ENCODE results near the gene IP6K1.
"Not testable (repeated sequence)": the region's sequence is repeated elsewhere in the genome, so short reads cannot be mapped to it uniquely, and the experiment has no call there.

The IP6K1 gene

DNA sequence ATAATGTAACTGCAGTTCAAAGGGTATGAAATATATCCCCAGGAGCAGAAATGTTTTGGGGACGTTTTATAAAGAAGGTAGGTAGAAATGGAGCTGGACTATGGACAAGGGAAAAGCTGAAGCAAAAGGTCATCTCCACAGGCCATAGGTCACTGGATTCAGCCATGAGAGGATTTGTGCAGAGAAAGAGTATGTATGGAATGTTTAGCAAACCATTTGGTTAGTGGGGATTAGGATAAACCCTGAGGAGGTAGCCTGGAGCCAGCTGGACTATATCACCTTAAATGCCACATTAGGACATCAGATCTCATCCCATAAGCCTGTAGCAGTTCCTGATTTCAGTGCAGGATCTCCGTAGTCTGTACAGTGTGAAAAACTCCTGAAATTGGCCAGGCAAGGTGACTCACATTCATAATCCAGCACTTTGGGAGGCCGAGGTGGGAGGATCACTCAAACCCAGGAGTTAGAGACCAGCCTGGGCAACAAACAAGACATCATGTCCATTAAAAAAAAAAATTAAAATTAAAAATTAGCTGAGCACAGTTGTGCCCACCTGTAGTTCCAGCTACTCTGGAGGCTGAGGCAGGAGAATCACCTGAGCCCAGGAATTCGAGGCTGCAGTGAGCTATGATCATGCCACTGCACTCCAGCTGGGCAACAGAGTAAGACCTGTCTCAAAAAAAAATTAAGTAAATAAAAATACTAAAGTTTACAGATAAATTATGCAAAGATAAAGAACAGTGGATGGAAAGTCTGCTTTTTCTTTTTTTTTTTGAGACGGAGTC lies 4.7 kb downstream of the IP6K1 start:
- Histone ChIP-seq H2BK5ac (ENCODE audit: low read depth, low read length, poor library complexity, severe bottlenecking) (no peak overlapping the region), H3K4me3 (ENCODE audit: insufficient read depth in 1 of 2, low read depth in 1 of 2, low read length in 2 of 2) (no peak overlapping the region), H3K79me1 (replicated peaks; ENCODE audit: low read length, poor library complexity, severe bottlenecking) (no peaks in the 10 kb centered on the region), H2AK5ac (ENCODE audit: low read length, severe bottlenecking) (no peak overlapping the region), H3K4me1 (ENCODE audit: control insufficient read depth, insufficient read depth, low read depth, low read length) (peaks cover 14% of the 10 kb centered on the region), H2BK12ac (ENCODE audit: low read length in 2 of 2) (no peak overlapping the region), H3K27ac (ENCODE audit: low read length, poor library complexity, severe bottlenecking) (peak overlapping the region; percentile 8), H3K23ac (ENCODE audit: low read length in 2 of 2) (no peak overlapping the region), H3K27me3 (ENCODE audit: control insufficient read depth in 1 of 2, insufficient read depth in 1 of 2, low read length in 2 of 2) (no peaks in the 10 kb centered on the region), H3K9ac (ENCODE audit: low read length) (no peak overlapping the region), H3K9me3 (ENCODE audit: control insufficient read depth, low read length) (no peaks in the 10 kb centered on the region), H3K4ac (ENCODE audit: low read depth in 1 of 2, low read length in 2 of 2) (no peak overlapping the region), H2BK15ac (ENCODE audit: low read depth, poor library complexity, severe bottlenecking) (no peak overlapping the region), H2AFZ (ENCODE audit: low read depth, low read length) (no peak overlapping the region), H3K18ac (ENCODE audit: low read depth in 1 of 2, low read length in 2 of 2) (no peak overlapping the region), H4K91ac (ENCODE audit: low read length) (no peak overlapping the region), H3K36me3 (ENCODE audit: control insufficient read depth in 1 of 2, insufficient read depth in 2 of 2, low read depth in 1 of 2, low read length in 2 of 2) (peaks cover 33 to 42% of the 10 kb centered on the region in 2 experiments), H3K14ac (ENCODE audit: low read length in 2 of 2) (no peak overlapping the region), H4K8ac (ENCODE audit: low read length) (no peak overlapping the region), H2BK120ac (ENCODE audit: low read depth, low read length) (no peak overlapping the region), H3K4me2 (ENCODE audit: low read length, poor library complexity, severe bottlenecking) (no peak overlapping the region)
- peak; percentile 69 for DNase-seq
- 67% methylated on average over 4 of the region's 5 CpGs for WGBS

DNA sequence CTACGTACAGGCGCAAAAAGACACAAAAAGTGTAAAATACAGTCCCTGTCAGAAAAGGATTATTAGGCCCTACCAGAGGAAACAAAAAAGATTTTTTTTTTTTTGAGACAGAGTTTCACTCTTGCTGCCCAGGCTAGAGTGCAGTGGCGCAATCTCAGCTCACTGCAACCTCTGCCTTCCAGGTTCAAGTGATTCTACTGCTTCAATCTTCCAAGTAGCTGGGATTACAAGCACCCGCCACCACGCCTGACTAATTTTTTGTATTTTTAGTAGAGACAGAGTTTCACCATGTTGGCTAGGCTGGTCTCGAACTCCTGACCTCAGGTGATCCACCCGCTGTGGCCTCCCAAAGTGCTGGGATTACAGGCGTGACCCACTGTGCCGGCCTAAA lies 5.4 kb downstream of the IP6K1 start:
- not testable (repeated sequence) for H3K23ac ChIP-seq (ENCODE audit: low read length in 2 of 2); H3K27ac ChIP-seq (ENCODE audit: low read length, poor library complexity, severe bottlenecking); H3K27me3 ChIP-seq (ENCODE audit: control insufficient read depth in 1 of 2, insufficient read depth in 1 of 2, low read length in 2 of 2); H2AFZ ChIP-seq (ENCODE audit: low read depth, low read length); H3K9ac ChIP-seq (ENCODE audit: low read length); H3K18ac ChIP-seq (ENCODE audit: low read depth in 1 of 2, low read length in 2 of 2); H4K8ac ChIP-seq (ENCODE audit: low read length); H3K9me3 ChIP-seq (ENCODE audit: control insufficient read depth, low read length); H2AK5ac ChIP-seq (ENCODE audit: low read length, severe bottlenecking); H2BK15ac ChIP-seq (ENCODE audit: low read depth, poor library complexity, severe bottlenecking); H2BK5ac ChIP-seq (ENCODE audit: low read depth, low read length, poor library complexity, severe bottlenecking); H3K79me1 ChIP-seq (replicated peaks; ENCODE audit: low read length, poor library complexity, severe bottlenecking); H4K91ac ChIP-seq (ENCODE audit: low read length); H3K4me2 ChIP-seq (ENCODE audit: low read length, poor library complexity, severe bottlenecking); H3K4me3 ChIP-seq (ENCODE audit: insufficient read depth in 1 of 2, low read depth in 1 of 2, low read length in 2 of 2); H2BK120ac ChIP-seq (ENCODE audit: low read depth, low read length); H2BK12ac ChIP-seq (ENCODE audit: low read length in 2 of 2); H3K14ac ChIP-seq (ENCODE audit: low read length in 2 of 2); H3K4ac ChIP-seq (ENCODE audit: low read depth in 1 of 2, low read length in 2 of 2)
- DNase-seq = peak; percentile 21
- WGBS = 96% methylated on average over 8 of the region's 9 CpGs
- Histone ChIP-seq H3K4me1 (ENCODE audit: control insufficient read depth, insufficient read depth, low read depth, low read length) (peaks cover 14% of the 10 kb centered on the region), H3K36me3 (ENCODE audit: control insufficient read depth in 1 of 2, insufficient read depth in 2 of 2, low read depth in 1 of 2, low read length in 2 of 2) (peaks cover 36 to 45% of the 10 kb centered on the region in 2 experiments)

DNA sequence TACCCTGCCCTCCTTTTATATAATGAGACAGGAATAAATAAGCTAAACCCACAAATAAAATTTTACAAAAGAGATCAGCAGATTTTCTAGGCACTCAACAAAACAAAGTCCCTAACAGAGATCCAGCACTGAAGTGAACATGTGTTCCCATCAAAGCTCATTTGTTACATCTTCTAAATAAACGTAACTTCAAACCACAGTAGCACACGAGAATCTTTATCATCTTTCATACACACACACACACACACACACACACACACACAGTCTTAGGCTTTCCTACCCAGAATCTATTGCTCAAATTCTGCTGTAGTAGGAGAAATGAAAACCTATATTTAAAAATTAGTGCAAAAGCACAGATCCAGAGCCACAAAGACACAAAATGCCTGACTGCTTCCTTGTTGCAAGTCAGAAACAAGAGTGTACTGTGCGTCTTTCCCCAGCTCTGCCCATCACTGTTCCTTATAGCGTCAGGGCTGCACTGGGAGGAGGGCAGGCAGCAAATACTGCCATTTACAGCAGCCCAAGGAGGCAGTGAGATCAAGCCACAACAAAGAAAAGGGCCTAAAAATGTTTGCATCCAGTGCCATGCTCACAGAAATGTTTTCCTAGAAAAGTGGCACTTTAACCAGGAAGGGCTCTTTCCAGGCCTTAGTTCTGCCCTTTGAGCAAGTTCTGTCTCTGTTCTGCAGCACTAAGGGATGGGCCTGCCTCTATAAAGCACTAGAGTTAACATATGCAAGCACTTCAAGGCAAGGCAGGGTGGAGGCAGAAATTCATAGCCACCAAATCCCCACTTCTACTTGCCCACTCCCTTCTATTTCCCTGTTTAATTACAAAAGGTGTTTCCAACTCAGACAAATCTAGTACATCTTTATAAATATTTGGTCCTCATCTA lies 6.0 kb downstream of the IP6K1 start:
- Histone ChIP-seq H3K14ac (ENCODE audit: low read length in 2 of 2) (no peak overlapping the region), H2BK5ac (ENCODE audit: low read depth, low read length, poor library complexity, severe bottlenecking) (no peak overlapping the region), H3K9me3 (ENCODE audit: control insufficient read depth, low read length) (no peaks in the 10 kb centered on the region), H3K9ac (ENCODE audit: low read length) (peak overlapping the region; percentile 30), H2AK5ac (ENCODE audit: low read length, severe bottlenecking) (no peak overlapping the region), H2BK12ac (ENCODE audit: low read length in 2 of 2) (peak overlapping the region in 1 of 2 experiments; percentile 10), H3K18ac (ENCODE audit: low read depth in 1 of 2, low read length in 2 of 2) (no peak overlapping the region), H3K36me3 (ENCODE audit: control insufficient read depth in 1 of 2, insufficient read depth in 2 of 2, low read depth in 1 of 2, low read length in 2 of 2) (peaks cover 39 to 46% of the 10 kb centered on the region in 2 experiments), H3K27ac (ENCODE audit: low read length, poor library complexity, severe bottlenecking) (peak overlapping the region; percentile 5), H3K23ac (ENCODE audit: low read length in 2 of 2) (no peak overlapping the region), H2BK15ac (ENCODE audit: low read depth, poor library complexity, severe bottlenecking) (no peak overlapping the region), H3K27me3 (ENCODE audit: control insufficient read depth in 1 of 2, insufficient read depth in 1 of 2, low read length in 2 of 2) (no peaks in the 10 kb centered on the region), H4K91ac (ENCODE audit: low read length) (no peak overlapping the region), H2AFZ (ENCODE audit: low read depth, low read length) (no peak overlapping the region), H4K8ac (ENCODE audit: low read length) (peak overlapping the region; percentile 19), H3K4me3 (ENCODE audit: insufficient read depth in 1 of 2, low read depth in 1 of 2, low read length in 2 of 2) (no peak overlapping the region), H3K79me1 (replicated peaks; ENCODE audit: low read length, poor library complexity, severe bottlenecking) (peaks cover under 1% of the 10 kb centered on the region), H3K4me2 (ENCODE audit: low read length, poor library complexity, severe bottlenecking) (no peak overlapping the region), H3K4ac (ENCODE audit: low read depth in 1 of 2, low read length in 2 of 2) (no peak overlapping the region), H2BK120ac (ENCODE audit: low read depth, low read length) (no peak overlapping the region), H3K4me1 (ENCODE audit: control insufficient read depth, insufficient read depth, low read depth, low read length) (peaks cover 14% of the 10 kb centered on the region)
- DNase-seq = peak; percentile 37
- 76% methylated on average over 4 of the region's 4 CpGs for WGBS

Data from mesenchymal stem cell (in vitro differentiated cells and primary cell).